GM20000 (cell line): ENCODE measurements around the gene RFC1.
"Not testable (repeated sequence)": the region's sequence is repeated elsewhere in the genome, so short reads cannot be mapped to it uniquely, and the experiment has no call there.

Experiments
- DNase-seq: peaks from one replicate; pipeline ENCODE4 v3.0.0; 2012; ENCODE audit warnings: low spot score
- TF ChIP-seq, protein P1 (sequence below): IDR thresholded peaks from 2 replicates; pipeline ENCODE4 v1.5.1; 2012; ENCODE audit warnings: mild to moderate bottlenecking, control low read depth; ENCODE audit errors: extremely low read depth, missing control alignments

Gene RFC1

GRCh38 chr4:39365830-39366771, at the start of gene RFC1:
RFC1 (minus strand) TSS chr4:39366362; CDS start chr4:39366241, 121 bp downstream.
- peak; percentile 87 for DNase-seq
- TF ChIP-seq, protein P1, sequence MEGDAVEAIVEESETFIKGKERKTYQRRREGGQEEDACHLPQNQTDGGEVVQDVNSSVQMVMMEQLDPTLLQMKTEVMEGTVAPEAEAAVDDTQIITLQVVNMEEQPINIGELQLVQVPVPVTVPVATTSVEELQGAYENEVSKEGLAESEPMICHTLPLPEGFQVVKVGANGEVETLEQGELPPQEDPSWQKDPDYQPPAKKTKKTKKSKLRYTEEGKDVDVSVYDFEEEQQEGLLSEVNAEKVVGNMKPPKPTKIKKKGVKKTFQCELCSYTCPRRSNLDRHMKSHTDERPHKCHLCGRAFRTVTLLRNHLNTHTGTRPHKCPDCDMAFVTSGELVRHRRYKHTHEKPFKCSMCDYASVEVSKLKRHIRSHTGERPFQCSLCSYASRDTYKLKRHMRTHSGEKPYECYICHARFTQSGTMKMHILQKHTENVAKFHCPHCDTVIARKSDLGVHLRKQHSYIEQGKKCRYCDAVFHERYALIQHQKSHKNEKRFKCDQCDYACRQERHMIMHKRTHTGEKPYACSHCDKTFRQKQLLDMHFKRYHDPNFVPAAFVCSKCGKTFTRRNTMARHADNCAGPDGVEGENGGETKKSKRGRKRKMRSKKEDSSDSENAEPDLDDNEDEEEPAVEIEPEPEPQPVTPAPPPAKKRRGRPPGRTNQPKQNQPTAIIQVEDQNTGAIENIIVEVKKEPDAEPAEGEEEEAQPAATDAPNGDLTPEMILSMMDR, result no peak

- no peak for DNase-seq
- TF ChIP-seq, protein P1, result no peak
Measured at GRCh38 chr4:39415678-39416283, 49.6 kb upstream of the RFC1 start.

GRCh38 chr4:39411561-39411960, 45.4 kb upstream of the RFC1 start:
- DNase-seq, result not testable (repeated sequence)

GRCh38 chr4:39410415-39410814, 44.3 kb upstream of the RFC1 start:
- DNase-seq, result no peak
- TF ChIP-seq, protein P1, result no peak

GRCh38 chr4:39407584-39407885, 41.4 kb upstream of the RFC1 start:
- no peak for DNase-seq
- TF ChIP-seq, protein P1, result no peak

DNA sequence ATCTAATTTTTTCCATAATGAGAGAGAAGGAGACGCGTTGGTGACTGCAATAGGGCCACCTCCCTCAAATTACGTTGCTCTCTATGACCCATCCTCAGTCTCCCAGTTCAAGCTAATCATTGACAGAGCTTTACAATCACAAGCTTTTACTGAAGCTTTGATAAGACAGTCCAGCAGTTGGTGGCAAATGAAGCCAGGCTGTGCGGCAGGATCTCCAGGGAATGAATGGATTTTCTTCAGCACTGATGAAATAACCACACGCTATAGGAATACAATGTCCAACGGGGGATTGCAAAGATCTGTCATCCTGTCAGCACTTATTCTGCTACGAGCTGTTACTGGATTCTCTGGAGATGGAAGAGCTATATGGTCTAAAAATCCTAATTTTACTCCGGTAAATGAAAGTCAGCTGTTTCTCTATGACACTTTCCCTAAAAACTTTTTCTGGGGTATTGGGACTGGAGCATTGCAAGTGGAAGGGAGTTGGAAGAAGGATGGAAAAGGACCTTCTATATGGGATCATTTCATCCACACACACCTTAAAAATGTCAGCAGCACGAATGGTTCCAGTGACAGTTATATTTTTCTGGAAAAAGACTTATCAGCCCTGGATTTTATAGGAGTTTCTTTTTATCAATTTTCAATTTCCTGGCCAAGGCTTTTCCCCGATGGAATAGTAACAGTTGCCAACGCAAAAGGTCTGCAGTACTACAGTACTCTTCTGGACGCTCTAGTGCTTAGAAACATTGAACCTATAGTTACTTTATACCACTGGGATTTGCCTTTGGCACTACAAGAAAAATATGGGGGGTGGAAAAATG, 40.8 kb upstream of the RFC1 start, which contains the start of gene KLB:
Gene KLB (plus strand): TSS at position 168 of the 821 bp plus-strand sequence. CDS start 20 bp downstream, at position 188.
- TF ChIP-seq, protein P1, result no peak
- DNase-seq, result no peak

- not testable (repeated sequence) for DNase-seq
Measured at GRCh38 chr4:39401640-39402039, 35.5 kb upstream of the RFC1 start.

- no peak for DNase-seq
- TF ChIP-seq, protein P1, result no peak
Measured at GRCh38 chr4:39394706-39395105, 28.5 kb upstream of the RFC1 start.
